Calu3 (cell line): ENCODE results near the gene APOL6. TPM values are rescaled to one million over a fixed set of nuclear protein-coding genes. Genes with fewer than 3 reads are reported as not detected.
"Not testable (repeated sequence)": the region's sequence is repeated elsewhere in the genome, so short reads cannot be mapped to it uniquely, and the experiment has no call there.

ENCODE experiments used
- BruUV-seq: library from RNA; stranded (reverse); fragments of 400-500 nt; replicated peaks from 2 replicates; lab custom pipeline; 2021; lab: Mats Ljungman, UMichigan
- CTCF ChIA-PET: fragments of 300-600 bp; sonication (Branson Sonifier 250); formaldehyde crosslinking; loops from one replicate; lab custom pipeline; 2022; ENCODE audit warnings: antibody characterized with exemption; lab: Charles Lee
- DNase-seq: peaks from one replicate; pipeline ENCODE4 v3.0.0; 2022
- H3K27ac Mint-ChIP-seq: one replicate; pipeline ENCODE4 v1.8.0; 2022; ENCODE audit warnings: mixed read lengths; ENCODE audit not compliant: unreplicated experiment
- H3K27me3 Mint-ChIP-seq: one replicate; pipeline ENCODE4 v1.8.0; 2022; ENCODE audit warnings: mixed read lengths; ENCODE audit not compliant: unreplicated experiment
- H3K36me3 Mint-ChIP-seq: one replicate; pipeline ENCODE4 v1.8.0; 2022; ENCODE audit warnings: mild to moderate bottlenecking, moderate library complexity, mixed read lengths; ENCODE audit not compliant: insufficient read depth, unreplicated experiment
- H3K4me1 Mint-ChIP-seq: one replicate; pipeline ENCODE4 v1.8.0; 2022; ENCODE audit warnings: mild to moderate bottlenecking, low read depth, mixed read lengths; ENCODE audit not compliant: unreplicated experiment
- H3K4me3 Mint-ChIP-seq: one replicate; pipeline ENCODE4 v1.8.0; 2022; ENCODE audit warnings: mild to moderate bottlenecking, low read depth, moderate library complexity, mixed read lengths; ENCODE audit not compliant: unreplicated experiment
- H3K9me3 Mint-ChIP-seq: one replicate; pipeline ENCODE4 v1.8.0; 2022; ENCODE audit warnings: low read depth, mixed read lengths; ENCODE audit not compliant: unreplicated experiment
- intact Hi-C: fragments of 100-400 bp; cut with micrococcal nuclease; formaldehyde crosslinking; loops from one replicate; pipeline ENCODE4 v1.10.0; 2022; ENCODE audit not compliant: unreplicated experiment
- total RNA-seq: library from RNA; stranded (reverse); gene quantifications from 2 replicates; pipeline ENCODE4 v1.2.3, GENCODE V29; 2022
- TF ChIP-seq, protein P1 (sequence below): fragments of 200-600 bp; IDR thresholded peaks from one replicate; pipeline ENCODE4 v1.8.0; 2022; ENCODE audit warnings: antibody characterized with exemption; ENCODE audit not compliant: unreplicated experiment

APOL6 gene
- total RNA-seq, 1 experiment from 2014 or later, result 24.0 TPM

DNA sequence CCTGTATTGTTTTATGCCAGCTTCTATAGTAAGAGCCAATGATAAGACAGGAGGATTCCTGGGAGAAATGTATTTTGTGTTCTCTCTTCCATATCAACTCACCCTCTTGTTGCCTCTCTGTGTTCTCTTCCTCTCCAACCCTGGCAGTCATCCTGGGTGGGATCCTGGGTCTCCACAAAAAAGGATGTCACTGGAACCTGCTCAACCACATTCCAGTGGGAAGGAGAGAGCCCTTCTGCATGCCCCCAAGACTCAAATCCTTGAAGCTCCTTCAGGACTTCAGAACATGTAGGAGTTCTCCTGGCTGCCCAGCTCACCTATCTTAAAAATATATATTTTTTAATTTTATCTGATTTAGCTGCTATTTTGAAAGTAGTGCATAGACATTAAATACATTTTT is 26.1 kb downstream of the APOL6 start:
- no peak overlapping the region for H3K27ac Mint-ChIP-seq
- H3K4me1 Mint-ChIP-seq, result peaks cover 8% of the 10 kb centered on the region
- H3K36me3 Mint-ChIP-seq, result no peaks in the 10 kb centered on the region
- CTCF ChIA-PET, result no interaction called here
- intact Hi-C loops, result no loop called here
- no peaks in the 10 kb centered on the region for H3K9me3 Mint-ChIP-seq
- DNase-seq, result no peak
- no TSS peak for BruUV-seq
- no peaks in the 10 kb centered on the region for H3K27me3 Mint-ChIP-seq
- TF ChIP-seq, protein P1, sequence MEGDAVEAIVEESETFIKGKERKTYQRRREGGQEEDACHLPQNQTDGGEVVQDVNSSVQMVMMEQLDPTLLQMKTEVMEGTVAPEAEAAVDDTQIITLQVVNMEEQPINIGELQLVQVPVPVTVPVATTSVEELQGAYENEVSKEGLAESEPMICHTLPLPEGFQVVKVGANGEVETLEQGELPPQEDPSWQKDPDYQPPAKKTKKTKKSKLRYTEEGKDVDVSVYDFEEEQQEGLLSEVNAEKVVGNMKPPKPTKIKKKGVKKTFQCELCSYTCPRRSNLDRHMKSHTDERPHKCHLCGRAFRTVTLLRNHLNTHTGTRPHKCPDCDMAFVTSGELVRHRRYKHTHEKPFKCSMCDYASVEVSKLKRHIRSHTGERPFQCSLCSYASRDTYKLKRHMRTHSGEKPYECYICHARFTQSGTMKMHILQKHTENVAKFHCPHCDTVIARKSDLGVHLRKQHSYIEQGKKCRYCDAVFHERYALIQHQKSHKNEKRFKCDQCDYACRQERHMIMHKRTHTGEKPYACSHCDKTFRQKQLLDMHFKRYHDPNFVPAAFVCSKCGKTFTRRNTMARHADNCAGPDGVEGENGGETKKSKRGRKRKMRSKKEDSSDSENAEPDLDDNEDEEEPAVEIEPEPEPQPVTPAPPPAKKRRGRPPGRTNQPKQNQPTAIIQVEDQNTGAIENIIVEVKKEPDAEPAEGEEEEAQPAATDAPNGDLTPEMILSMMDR, result no peak
- H3K4me3 Mint-ChIP-seq, result no peak overlapping the region

DNA sequence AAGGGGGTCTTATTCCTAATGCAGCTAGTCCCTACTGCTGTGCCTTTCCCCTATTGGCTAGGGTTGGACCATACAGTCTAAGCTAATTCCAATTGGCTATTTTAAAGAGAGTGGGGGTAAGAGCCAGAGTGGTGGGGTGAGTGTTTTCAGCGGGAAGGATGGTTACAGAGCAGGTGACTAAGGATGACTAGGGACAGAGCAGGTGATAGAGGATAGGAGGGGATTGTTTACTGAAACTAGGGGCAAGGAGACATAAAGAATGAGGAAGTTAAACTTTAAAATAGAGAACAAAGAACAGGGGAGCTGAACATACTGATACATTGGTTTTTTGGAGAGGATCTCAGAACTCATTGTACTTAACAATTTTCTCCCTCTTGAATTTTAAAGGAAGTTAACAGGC is 27.8 kb downstream of the APOL6 start:
- CTCF ChIA-PET, H3K27ac Mint-ChIP-seq, H3K36me3 Mint-ChIP-seq, H3K4me3 Mint-ChIP-seq, DNase-seq, BruUV-seq, H3K27me3 Mint-ChIP-seq, intact Hi-C loops, H3K4me1 Mint-ChIP-seq, H3K9me3 Mint-ChIP-seq: not testable (repeated sequence)

DNA sequence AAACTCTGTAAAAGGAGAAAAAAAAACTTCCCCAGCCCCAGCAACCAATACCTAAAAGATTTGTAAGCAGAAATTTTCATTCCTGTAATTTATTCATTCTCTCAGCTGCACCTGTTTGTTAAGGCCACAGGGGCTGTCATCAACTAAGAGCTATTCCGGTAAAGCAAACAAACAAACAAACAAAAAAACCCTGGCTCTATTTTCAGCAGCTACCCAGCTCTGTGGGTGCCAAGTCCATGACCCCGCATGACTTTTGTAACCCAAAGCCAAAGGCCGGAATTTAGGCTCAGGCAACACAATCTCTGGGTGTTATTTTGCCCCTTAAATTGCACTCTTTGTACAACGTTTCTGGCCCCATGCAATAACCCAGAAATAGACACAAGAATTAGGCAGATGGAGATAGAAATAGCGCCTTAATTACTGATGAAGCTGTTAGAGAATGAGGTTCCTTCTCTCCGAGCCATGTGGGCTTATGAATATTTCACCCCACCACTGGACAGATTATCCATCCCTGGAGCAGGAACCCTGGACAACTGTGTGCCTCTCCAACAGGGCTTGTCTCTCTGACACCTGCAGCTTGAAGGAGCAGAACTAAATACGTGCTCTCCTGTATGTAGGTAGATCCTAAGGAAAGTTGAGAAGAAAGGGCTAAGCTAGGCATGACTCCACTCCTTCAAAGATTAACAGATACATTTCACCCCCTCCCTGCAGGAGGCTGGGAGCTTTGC is 29.4 kb downstream of the APOL6 start:
- Mint-ChIP-seq H3K9me3 (no peaks in the 10 kb centered on the region), H3K4me1 (peaks cover 8% of the 10 kb centered on the region), H3K27ac (no peak overlapping the region), H3K4me3 (no peak overlapping the region), H3K27me3 (peaks cover under 1% of the 10 kb centered on the region), H3K36me3 (no peaks in the 10 kb centered on the region)
- DNase-seq, result no peak
- intact Hi-C loops, result no loop called here
- TF ChIP-seq, protein P1, result no peak
- CTCF ChIA-PET, result no interaction called here
- no TSS peak for BruUV-seq

DNA sequence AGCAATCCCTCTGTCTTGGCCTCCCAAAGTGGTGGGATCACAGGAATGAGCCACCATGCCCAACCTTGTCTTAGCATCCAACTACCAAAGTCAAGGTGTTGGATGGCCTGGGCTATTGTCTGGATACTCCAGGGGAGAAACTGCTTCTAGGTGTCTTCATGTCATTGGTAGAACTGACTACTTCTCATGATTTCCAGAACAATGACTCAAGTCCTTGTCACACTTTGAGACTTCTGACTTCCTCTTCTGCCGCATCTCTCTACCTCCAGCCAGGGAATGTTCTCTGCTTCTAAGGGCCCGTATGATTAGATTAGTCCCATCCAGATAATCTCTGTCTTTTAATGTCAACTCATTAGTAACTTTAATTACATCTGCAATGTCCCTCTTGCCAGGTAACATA is 30.6 kb downstream of the APOL6 start:
- CTCF ChIA-PET, result no interaction called here
- TF ChIP-seq, protein P1, result no peak
- no peak overlapping the region for H3K27ac Mint-ChIP-seq
- peaks cover 13% of the 10 kb centered on the region for H3K27me3 Mint-ChIP-seq
- intact Hi-C loops, result no loop called here
- DNase-seq, result no peak
- no peaks in the 10 kb centered on the region for H3K9me3 Mint-ChIP-seq
- H3K36me3 Mint-ChIP-seq, result no peaks in the 10 kb centered on the region
- no peak overlapping the region for H3K4me3 Mint-ChIP-seq
- H3K4me1 Mint-ChIP-seq, result peaks cover 8% of the 10 kb centered on the region
- no TSS peak for BruUV-seq

DNA sequence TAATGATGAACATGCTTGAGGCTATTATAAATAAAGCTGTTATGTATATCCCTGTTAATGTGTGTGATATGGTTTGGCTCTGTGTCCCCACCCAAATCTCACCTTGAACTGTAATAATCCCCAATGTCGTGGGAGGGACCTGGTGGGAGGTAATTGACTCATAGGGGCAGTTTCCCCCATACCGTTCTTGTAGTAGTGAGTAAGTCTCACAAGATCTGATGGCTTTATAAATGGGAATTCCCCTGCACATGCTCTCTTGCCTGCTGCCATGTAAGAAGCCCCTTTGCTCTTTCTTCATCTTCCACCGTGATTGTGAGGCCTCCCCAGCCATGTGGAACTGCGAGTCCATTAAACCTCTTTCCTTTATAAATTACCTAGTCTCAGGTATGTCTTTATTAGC is 31.2 kb downstream of the APOL6 start:
- H3K4me3 Mint-ChIP-seq, H3K4me1 Mint-ChIP-seq, H3K27ac Mint-ChIP-seq, BruUV-seq, intact Hi-C loops, H3K9me3 Mint-ChIP-seq, CTCF ChIA-PET, H3K36me3 Mint-ChIP-seq, DNase-seq: not testable (repeated sequence)
- peaks cover 16% of the 10 kb centered on the region for H3K27me3 Mint-ChIP-seq
